ENCODE results near the gene TBC1D20.
"Not testable (repeated sequence)": the region's sequence is repeated elsewhere in the genome, so short reads cannot be mapped to it uniquely, and the experiment has no call there.

TBC1D20 gene

DNA sequence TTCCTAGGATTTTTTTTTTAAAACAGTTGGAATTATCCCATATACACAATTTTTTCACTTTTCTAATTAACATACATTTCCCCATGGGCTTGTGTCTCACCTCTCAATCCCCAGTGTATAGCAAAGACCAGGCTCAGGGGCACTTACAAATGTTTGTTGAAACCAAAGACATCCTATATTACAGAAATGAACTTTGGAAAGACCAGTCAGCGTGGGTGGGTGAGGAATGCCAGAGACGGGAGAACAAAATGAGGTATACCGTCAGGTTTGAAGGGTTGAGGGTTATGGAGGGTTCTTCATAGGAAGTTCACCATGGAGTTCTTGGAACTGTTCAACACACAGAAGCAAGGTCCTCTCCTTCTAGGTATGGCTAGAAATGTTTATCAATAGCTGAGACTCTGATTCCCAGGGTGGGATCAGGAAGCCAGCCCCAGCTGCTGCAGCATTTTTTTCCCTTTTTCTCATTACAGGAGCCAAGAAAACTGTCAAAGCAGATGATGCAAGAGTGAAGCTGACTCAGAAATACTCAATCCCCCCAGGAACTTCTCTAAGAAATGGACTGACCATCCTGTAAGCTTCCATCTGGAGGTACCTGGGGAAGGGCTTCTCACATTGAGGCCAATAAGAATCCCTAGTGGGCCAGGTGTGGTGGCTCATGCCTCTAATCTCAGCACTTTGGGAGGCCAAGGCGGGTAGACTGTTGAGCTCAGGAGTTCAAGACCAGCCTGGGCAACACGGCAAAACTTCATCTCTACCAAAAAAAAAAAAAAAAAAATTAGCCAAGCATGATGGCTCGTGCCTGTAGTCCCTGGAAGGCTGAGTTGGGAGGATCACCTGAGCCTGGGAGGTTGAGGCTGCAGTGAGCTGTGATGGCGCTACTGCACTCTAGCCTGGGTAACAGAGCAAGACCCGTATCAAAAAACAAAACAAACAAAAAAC, 15.9 kb upstream of the TBC1D20 start:
- in situ Hi-C loops (cut with HindIII; ENCODE audit: low pct_ligation_motif_present, low pct_unique_long_range_greater_than_20kb, low sequenced_read_pairs), result no loop called here

DNA sequence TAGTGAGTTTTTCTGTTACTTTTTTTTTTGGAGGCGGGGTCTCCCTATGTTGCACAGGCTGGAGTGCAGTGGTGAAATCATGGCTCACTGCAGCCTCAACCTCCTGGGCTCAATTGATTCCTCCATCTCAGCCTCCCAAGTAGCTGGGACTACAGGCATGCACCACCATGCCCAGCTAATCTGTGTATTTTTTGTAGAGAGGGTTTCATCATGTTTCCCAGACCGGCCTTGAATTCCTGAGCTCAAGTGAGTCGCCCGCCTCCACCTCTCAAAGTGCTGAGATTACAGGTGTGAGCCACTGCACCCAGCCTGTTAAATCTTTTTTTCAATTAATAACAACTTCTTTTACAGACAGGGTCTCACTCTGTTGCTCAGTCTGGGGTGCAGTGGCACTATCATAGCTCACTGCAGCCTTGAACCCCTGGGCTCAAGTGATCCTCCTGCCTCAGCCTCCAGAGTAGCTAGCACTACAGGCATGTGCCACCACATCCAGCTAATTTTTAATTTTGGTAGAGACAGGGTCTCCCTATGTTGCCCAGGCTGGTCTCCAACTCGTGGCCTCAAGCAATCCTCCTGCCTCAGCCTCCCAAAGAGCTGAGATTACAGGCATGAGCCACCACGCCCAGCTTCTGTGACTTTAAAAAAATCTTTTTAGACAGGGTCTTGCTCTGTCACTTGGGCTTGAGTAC, 14.4 kb upstream of the TBC1D20 start:
- DNase-seq; in situ Hi-C loops (cut with HindIII; ENCODE audit: low pct_ligation_motif_present, low pct_unique_long_range_greater_than_20kb, low sequenced_read_pairs): not testable (repeated sequence)

More for the DNA sequence above, 15.9 kb upstream of the TBC1D20 start:
- DNase-seq, result no peak

DNA sequence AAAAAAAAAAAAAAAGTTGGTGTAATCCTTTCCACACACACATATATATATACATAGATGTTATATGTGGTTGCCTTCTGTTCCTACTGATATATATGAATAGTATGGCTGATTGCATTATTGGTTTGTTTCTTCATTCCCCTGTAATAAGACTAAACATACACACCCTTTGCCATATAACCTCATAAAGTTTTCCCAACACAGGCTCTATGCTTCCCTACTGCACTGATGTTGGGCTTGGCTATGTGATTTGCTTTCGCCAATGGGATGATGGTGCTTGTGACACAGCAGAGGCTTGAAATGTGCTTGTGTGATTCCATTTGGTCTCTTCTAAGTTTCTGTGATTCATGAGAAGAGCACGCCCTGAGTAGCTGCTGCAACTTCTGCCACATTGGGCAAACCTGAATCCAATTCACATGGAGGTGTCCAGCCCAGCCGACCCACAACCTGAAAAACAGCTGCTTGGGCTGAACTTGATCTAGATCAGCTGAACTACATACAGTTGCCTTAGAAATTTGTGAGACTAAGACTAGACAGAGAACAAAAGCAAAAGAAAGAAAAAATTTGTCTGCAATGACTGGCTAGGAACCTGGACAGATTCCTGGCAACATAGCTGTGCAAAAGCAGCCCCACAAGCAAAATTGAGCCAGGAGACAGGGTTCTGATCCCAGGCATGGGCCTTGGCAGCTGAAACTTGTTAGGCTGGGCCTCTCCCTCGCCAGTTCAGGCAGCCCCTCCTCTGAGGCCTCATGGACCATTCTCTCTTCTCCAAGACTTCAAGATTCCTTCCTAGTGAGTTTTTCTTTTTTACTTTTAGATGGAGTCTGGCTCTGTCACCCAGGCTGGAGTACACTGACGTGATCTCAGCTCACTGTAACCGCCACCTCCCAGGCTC, 13.4 kb upstream of the TBC1D20 start:
- in situ Hi-C loops (cut with HindIII; ENCODE audit: low pct_ligation_motif_present, low pct_unique_long_range_greater_than_20kb, low sequenced_read_pairs), result no loop called here
- DNase-seq, result no peak

DNA sequence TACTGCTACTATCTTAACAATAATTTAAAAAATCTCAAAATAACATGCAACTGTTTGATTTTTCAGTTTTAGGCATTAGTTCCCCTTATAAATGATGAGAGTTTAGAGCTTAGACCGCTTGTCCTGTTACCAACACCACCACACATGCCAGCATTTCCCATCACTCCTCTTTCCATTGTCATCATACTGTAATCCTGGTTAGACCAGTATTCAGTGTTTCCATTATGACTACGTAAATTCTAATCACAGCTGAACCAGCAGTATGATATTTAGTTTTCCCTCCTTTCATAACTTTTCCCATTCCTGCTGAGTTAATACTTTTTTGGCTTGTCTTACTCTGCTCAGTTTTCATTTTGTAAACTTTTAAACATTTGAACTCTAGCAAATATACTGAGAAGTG, 12.2 kb upstream of the TBC1D20 start:
- no peak for DNase-seq
- in situ Hi-C loops (cut with HindIII; ENCODE audit: low pct_ligation_motif_present, low pct_unique_long_range_greater_than_20kb, low sequenced_read_pairs), result no loop called here

DNA sequence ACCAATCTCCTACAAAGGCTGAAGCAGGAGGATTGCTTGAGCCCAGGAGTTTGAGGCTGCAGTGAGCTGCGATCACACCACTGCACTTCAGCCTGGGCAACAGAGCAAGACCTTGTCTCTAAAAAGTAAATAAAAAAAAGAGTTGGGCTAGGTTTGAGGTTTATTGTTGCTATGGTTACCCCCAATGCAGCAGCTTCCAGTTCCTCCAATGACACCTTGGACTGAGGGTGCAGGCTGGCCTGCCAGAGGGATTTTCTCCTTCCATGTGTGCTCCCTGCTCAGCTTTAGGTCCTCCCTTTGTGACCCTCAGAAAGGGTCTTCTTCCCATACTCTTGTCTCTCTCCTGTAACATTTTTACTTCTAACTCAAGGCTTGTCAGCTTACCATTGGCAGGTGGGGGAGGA, 10.6 kb upstream of the TBC1D20 start:
- DNase-seq, result no peak
- in situ Hi-C loops (cut with HindIII; ENCODE audit: low pct_ligation_motif_present, low pct_unique_long_range_greater_than_20kb, low sequenced_read_pairs), result no loop called here

DNA sequence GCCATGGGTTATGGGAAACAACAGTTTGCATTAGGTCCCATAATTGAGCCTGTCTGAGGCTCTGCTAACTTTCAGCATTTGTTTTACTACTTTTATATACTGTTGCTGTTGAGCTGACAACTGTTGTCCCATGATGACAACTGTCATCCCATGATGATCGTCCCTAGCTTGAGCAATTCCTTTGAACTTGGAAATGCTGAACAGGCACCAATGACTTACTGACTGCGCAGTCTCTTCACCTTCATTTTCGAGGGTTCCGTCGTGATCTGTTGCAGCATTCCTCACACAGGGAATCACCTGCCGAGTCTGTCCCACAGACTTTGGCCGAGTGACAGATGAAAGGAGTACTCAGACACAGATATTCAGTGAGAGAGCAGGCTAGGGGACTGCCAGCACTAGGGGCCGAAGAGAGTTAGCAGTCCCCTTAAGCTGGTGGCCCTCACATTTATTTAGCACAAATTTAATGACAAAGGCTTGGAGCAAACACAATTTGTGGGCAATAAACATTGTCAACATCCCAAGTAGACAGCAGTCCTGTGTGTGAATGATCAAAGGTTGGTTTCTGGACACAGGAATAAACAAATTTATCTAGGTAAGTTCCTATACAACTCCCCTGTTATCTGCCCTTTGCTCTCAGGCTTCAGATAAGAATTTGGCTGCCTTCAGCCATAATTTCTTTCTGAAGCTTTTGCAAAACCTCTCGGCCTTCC, 10.0 kb upstream of the TBC1D20 start:
- DNase-seq, result no peak
- in situ Hi-C loops (cut with HindIII; ENCODE audit: low pct_ligation_motif_present, low pct_unique_long_range_greater_than_20kb, low sequenced_read_pairs), result no loop called here

DNA sequence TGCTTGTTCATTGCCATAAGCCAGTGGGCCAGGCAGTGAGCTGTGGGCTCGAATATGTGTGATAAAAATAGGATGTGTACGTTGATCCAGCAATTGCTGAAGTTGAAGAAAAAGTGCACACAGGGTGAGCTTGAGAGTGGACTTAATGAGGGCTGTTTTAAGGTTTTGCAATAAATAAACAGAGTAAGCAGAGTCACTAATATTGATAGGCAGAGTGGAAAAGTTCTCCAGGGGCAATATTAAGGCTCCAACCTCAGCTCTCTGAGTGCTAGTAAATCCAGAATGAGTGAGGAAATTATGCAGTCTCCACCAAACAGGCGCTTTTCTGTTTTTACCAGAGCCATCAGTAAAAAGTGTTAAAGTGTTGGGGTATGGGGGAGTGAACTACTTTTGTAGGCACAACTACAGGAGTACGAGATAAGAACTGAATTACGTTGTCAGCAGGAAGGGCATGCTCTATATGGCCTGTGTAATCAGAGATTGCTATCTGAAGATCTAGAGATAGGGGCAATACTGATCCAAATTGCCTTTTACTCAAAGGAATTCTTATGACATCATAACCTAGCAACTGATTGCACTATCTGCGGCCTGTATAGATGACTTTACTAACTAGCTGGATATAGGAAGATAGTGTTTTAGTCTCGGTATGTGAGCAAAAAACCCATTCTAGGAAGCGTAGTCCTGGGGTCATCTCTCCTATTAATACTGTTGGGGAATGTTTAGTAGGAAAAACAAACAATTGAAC, 7.6 kb upstream of the TBC1D20 start:
- DNase-seq, result no peak
- in situ Hi-C loops (cut with HindIII; ENCODE audit: low pct_ligation_motif_present, low pct_unique_long_range_greater_than_20kb, low sequenced_read_pairs), result no loop called here

DNA sequence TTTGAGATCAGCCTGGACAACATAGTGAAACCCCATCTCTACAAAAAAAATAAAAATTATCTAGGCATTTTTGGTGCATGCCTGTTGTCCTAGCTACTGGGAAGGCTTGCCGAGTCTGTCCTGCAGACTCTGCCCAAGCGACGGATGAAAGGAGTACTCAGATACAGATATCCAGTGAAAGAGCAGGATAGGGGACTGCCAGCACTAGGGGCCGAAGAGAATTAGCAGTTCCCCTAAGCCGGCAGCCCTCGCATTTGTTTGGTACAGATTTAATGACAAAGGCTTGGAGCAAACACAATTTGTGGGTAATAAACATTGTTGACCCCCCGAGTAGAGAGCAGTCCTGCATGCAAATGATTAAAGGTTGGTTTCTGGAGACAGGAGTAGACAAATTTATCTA, 5.4 kb upstream of the TBC1D20 start:
- DNase-seq, result no peak
- in situ Hi-C loops (cut with HindIII; ENCODE audit: low pct_ligation_motif_present, low pct_unique_long_range_greater_than_20kb, low sequenced_read_pairs), result no loop called here

DNA sequence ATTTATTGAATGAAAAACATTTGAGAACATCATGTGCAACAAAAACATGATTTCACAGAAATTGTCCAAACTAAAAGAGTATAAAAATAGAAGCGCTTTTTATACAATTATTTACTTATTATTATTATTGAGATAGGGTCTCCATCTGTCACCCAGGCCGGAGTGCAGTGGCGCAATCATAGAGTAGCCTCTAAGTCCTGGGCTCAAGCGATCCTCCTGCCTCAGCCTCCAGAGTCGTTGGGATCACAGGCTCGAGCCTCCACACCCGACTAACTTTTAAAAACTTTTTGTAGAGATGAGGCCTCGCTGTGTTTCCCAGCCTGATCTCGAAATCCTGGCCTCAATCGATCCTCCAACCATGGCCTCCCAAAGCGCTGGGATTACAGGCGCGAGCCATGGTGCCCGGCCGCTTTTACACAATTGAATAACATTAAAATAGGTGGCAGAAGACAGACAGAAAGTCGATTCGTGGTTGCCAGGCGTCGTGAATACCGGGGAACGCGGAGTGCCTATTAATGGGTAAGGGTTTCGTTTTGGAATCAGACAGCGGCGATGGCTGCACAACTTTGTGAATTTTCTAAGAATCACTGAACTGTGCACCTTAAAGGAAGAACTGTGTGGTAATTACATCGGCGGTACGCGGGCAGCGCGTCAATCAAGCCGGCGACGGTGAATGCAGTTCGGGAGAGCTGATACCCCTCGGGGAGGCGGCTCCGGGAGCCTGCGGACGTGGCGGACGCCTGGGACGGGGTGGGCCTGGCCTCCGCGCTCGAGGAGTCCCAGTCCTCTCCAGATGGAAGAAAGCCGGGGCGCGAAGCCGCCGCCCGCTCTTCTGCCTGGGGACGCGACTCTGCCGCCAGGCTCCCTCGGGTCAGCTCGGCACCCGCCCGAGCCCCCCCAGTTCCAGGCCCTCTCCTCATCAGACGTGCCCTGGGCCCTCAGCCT, 807 bp downstream of the TBC1D20 start:
- in situ Hi-C loops (cut with HindIII; ENCODE audit: low pct_ligation_motif_present, low pct_unique_long_range_greater_than_20kb, low sequenced_read_pairs), result no loop called here
- DNase-seq, result peak; percentile 43

DNA sequence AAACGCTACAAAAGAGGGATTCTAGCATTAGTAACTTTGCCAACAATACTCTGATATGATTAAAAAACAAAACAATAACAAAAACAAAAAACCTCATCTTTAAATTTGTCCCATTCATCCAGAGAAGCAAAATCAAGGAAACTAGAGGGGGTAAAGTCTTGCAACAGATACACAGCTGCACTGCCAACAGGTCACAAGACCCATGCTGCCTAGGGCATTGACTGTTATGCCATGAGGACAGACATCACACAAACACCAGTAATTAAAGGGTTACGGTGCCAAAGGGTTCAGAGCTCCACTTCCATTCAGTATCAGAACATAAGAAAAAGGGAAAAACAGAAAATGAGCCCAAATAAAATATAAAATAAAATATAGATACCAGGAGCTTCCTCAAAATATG, 1.6 kb downstream of the TBC1D20 start:
- in situ Hi-C loops (cut with HindIII; ENCODE audit: low pct_ligation_motif_present, low pct_unique_long_range_greater_than_20kb, low sequenced_read_pairs), result no loop called here
- no peak for DNase-seq

DNA sequence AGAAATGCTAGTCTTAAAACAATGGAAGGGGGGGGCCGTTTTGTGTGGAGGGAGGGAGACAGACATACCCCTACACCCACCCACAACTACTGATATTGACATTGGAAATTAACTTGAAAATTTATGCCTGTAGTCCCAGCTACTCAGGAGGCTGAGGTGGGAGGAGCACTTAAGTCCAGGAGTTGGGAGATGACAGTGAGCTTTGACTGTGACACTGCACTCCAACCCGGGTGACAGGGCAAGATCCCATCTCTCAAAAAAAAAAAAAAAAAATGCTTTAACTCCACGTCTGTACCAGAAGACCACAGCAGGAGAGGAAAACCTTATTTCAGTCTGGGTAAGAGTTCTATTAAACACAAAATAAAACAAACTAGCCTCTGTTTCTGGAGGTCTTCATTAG, 2.2 kb downstream of the TBC1D20 start:
- in situ Hi-C loops (cut with HindIII; ENCODE audit: low pct_ligation_motif_present, low pct_unique_long_range_greater_than_20kb, low sequenced_read_pairs), result no loop called here
- no peak for DNase-seq

DNA sequence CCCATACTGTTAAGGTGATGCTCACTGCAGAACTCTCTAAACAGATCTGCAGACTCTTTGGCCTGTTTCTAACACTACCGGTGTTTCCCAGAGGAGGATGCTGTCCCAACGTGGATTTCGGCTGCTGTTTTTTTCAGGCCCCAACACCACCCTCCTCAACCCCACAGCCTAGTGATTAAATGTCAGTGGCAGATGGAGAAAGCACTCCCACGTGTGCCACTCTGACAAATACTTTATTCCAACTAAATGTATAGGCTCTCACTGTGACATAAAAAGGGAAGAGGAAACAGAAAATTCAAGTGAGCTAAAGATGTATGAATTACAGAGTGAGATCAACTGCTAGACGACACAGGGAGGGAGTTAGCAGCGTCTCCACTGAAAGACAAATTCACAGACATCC, 3.6 kb downstream of the TBC1D20 start:
- in situ Hi-C loops (cut with HindIII; ENCODE audit: low pct_ligation_motif_present, low pct_unique_long_range_greater_than_20kb, low sequenced_read_pairs), result no loop called here
- DNase-seq, result no peak

DNA sequence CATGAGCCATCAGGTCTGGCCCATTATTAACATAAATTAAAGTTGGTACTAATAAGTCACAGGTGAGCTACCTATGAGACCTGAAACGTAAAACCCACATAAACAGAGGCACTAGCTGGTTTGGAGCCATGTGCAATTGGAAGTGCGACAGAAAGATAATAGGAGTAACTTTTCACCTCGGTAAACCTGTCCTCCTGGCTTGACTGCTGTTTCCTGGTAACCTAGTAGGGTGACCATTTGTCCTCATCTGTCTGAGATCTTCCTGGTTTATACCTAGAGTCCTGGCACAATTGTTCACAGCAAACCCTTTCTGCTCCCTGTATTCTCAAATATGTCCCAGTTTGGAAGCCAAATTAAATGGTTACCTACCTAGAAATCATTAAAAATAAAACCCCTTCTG, 7.4 kb downstream of the TBC1D20 start:
- no peak for DNase-seq
- in situ Hi-C loops (cut with HindIII; ENCODE audit: low pct_ligation_motif_present, low pct_unique_long_range_greater_than_20kb, low sequenced_read_pairs), result no loop called here

DNA sequence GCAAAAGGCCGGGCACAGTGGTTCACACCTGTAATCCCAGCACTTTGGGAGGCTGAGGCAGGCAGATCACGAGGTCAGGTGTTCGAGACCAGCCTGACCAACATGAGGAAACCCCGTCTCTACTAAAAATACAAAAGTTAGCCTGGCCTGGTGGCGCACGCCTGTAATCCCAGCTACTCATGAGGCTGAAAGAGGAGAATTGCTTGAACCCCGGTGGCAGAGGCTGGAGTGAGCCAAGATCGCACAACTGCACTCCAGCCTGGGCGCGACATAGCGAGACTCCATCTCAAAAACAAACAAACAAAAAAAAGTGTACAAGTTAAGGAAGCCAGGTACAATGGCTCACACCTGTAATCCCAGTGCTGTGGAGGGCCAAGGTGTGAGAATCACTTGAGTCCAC, 10.3 kb downstream of the TBC1D20 start:
- in situ Hi-C loops (cut with HindIII; ENCODE audit: low pct_ligation_motif_present, low pct_unique_long_range_greater_than_20kb, low sequenced_read_pairs); DNase-seq: not testable (repeated sequence)

DNA sequence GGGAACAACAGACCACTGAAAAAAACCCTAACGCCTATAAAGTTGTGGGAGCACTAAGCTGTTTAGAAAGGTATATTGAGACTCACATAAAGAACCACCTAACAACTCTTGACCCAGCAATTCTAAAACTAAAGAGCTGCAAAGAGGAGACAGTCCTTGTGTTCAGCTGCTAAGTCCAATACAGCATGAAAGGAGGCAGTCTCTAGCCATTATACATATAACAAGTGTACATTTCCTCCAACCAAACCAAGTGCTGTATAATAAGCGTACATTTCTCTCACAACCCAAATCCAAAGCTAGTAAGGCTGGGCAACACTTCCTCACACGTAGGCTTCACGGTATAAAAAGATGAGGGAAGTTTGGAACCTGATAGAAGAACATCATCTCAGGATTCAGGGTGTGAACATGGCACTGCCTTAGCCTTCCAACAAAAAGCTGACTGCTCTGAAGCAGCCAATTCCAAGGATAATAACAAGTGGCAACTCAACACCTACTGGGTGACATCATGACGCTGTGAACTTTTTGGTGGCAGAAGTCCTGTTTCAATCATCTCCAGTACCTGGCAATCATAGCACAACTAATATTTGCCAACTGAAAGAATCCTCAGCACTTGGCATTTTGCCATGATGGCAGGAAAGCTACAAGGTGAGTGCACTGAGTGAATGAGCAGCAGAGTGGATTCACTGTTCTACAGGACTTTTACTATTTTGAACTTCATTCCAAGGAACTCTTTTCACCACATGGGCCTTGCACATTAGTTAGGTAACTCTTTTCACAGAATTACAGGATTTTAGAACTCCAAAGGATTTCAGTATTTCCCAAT, 16.6 kb downstream of the TBC1D20 start:
- in situ Hi-C loops (cut with HindIII; ENCODE audit: low pct_ligation_motif_present, low pct_unique_long_range_greater_than_20kb, low sequenced_read_pairs), result no loop called here
- no peak for DNase-seq

DNA sequence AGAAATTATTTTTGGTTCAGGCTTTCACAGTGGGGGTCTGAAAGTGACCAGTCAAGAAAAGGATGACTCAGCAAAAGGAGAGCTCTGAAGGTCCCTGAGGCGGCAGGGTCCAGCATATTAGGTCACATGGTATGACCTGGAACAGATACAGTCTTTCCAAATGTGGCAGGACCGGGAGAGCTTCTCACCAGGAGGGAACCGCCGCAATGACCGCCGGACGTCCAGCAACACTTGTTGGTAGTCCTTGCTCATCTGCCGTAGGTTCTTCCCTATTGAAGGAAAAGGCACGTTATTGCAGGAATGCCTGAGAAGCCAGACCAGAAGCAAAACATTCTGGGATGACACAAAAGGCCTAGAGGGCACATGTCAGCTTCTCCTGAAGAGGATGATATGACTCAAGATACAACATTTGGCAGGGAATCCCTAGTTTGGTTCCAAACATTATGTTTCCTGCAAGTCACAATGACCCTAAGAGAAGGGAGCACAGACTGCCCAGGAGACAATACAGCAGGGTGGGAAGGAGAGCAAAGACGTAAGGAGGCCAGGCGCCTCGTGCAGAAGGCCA, 17.4 kb downstream of the TBC1D20 start:
- in situ Hi-C loops (cut with HindIII; ENCODE audit: low pct_ligation_motif_present, low pct_unique_long_range_greater_than_20kb, low sequenced_read_pairs), result no loop called here
- DNase-seq, result no peak
